Activated CD4-positive, alpha-beta T cell treated with anti-CD3 and anti-CD28 coated beads, Interleukin-2, amount 10 ng/mL, durations not matched to agents 7 days and 5 days (primary cell): ENCODE results near the gene SEC14L1. TPM values are rescaled to one million over a fixed set of nuclear protein-coding genes. Genes with fewer than 3 reads are reported as not detected.
"Not testable (repeated sequence)": the region's sequence is repeated elsewhere in the genome, so short reads cannot be mapped to it uniquely, and the experiment has no call there.

ENCODE experiments used
- CTCF ChIA-PET: fragments of 350-600 bp; sonication (Branson Sonifier 250); formaldehyde crosslinking; loops from one replicate; lab custom pipeline; 2021; ENCODE audit warnings: antibody characterized with exemption; lab: Charles Lee
- POLR2A ChIA-PET: fragments of 350-600 bp; sonication (Branson Sonifier 250); formaldehyde crosslinking; loops from one replicate; lab custom pipeline; 2021; ENCODE audit warnings: antibody characterized with exemption; lab: Charles Lee
- DNase-seq: peaks from one replicate; pipeline ENCODE4 v3.0.0-alpha.2; 2020
- H3K27ac Mint-ChIP-seq: one replicate; pipeline ENCODE4 v1.8.0; 2021; ENCODE audit warnings: mild to moderate bottlenecking, moderate library complexity, mixed read lengths
- H3K27me3 Mint-ChIP-seq: one replicate; pipeline ENCODE4 v1.8.0; 2021; ENCODE audit warnings: mixed read lengths
- H3K36me3 Mint-ChIP-seq: one replicate; pipeline ENCODE4 v1.8.0; 2021; ENCODE audit warnings: low read depth, mixed read lengths
- H3K4me1 Mint-ChIP-seq: one replicate; pipeline ENCODE4 v1.8.0; 2021; ENCODE audit warnings: mixed read lengths
- H3K4me3 Mint-ChIP-seq: one replicate; pipeline ENCODE4 v1.8.0; 2021; ENCODE audit warnings: mild to moderate bottlenecking, moderate library complexity, mixed read lengths
- H3K9me3 Mint-ChIP-seq: one replicate; pipeline ENCODE4 v1.8.0; 2021; ENCODE audit warnings: mixed read lengths
- total RNA-seq, 2 experiments: library from RNA; stranded (reverse); gene quantifications; one replicate each; pipeline ENCODE4 v1.2.3, GENCODE V29; 2021

SEC14L1 gene
- total RNA-seq, 2 experiments from 2014 or later: 56.6 to 57.4 TPM

DNA sequence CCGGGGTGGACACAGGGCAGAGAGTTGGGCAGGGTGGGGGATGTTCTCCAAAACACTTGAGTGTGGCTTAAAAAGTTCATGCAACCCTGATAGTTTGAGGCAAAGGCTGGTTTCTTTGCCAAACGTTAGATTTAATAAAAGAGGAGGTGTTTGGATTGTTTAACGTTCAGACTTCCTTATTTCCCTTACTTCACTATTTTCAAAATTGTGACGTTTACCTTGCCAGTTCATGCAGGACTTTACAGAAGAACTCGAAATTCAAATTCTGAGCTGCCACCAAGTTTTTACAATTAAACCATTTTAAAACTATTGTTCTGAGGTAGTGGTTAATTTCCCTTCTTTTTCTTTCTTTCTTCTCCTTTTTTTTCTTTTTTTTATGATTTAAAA lies 5.5 kb downstream of the SEC14L1 start:
- H3K27ac Mint-ChIP-seq: peak overlapping the region; percentile 73
- no peak overlapping the region for H3K4me3 Mint-ChIP-seq
- CTCF ChIA-PET: interaction anchor here (2.0 kb wide), 1 partner anchor 9 kb away, joined by 5 read pairs; no protein-coding TSS in a partner anchor

DNA sequence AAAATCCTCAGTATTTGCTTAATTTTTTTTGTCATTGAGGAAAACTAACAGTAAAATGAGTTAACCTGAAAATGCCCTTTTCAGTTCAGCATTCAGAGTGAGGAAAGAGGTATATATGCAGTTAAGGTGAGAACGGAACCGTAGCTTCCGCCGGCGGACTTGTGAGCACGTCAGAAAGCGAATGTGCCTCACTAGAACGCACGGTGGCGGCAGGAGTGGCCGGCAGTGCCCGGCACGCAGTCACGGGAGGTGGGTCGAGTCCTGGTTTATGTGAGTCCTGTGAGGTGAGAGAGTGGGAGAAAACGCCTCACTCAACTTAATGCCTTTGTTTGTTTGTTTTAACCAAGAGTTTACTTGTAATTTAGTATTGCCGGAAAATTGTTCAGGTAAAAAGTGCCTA lies 6.1 kb downstream of the SEC14L1 start:
- H3K4me1 Mint-ChIP-seq: peaks cover 77% of the 10 kb centered on the region
- POLR2A ChIA-PET: no interaction called here
- no peak for DNase-seq
- CTCF ChIA-PET: no interaction called here
- peak overlapping the region; percentile 77 for H3K27ac Mint-ChIP-seq
- H3K36me3 Mint-ChIP-seq: peaks cover 73% of the 10 kb centered on the region
- H3K4me3 Mint-ChIP-seq: peak overlapping the region; percentile 15
- H3K27me3 Mint-ChIP-seq: no peaks in the 10 kb centered on the region
- no peaks in the 10 kb centered on the region for H3K9me3 Mint-ChIP-seq

More for the DNA sequence above, 5.5 kb downstream of the SEC14L1 start:
- Mint-ChIP-seq H3K9me3 (no peaks in the 10 kb centered on the region), H3K36me3 (peaks cover 75% of the 10 kb centered on the region), H3K27me3 (no peaks in the 10 kb centered on the region), H3K4me1 (peaks cover 80% of the 10 kb centered on the region)
- POLR2A ChIA-PET: no interaction called here
- DNase-seq: no peak

- ChIA-PET CTCF (no interaction called here), POLR2A (no interaction called here)
- H3K36me3 Mint-ChIP-seq: peaks cover 71% of the 10 kb centered on the region
- no peaks in the 10 kb centered on the region for H3K27me3 Mint-ChIP-seq
- peak overlapping the region; percentile 77 for H3K27ac Mint-ChIP-seq
- no peak overlapping the region for H3K4me3 Mint-ChIP-seq
- peaks cover 72% of the 10 kb centered on the region for H3K4me1 Mint-ChIP-seq
- DNase-seq: no peak
- no peaks in the 10 kb centered on the region for H3K9me3 Mint-ChIP-seq
These were observed 6.6 kb downstream of the SEC14L1 start for GRCh38 chr17:77147357-77147801.

GRCh38 chr17:77148077-77148939 lies 7.5 kb downstream of the SEC14L1 start:
- Mint-ChIP-seq H3K27ac (no peak overlapping the region), H3K27me3 (no peaks in the 10 kb centered on the region), H3K4me3 (no peak overlapping the region), H3K4me1 (peaks cover 67% of the 10 kb centered on the region), H3K36me3 (peaks cover 67% of the 10 kb centered on the region), H3K9me3 (no peaks in the 10 kb centered on the region)
- no peak for DNase-seq
- ChIA-PET POLR2A (no interaction called here), CTCF (no interaction called here)

DNA sequence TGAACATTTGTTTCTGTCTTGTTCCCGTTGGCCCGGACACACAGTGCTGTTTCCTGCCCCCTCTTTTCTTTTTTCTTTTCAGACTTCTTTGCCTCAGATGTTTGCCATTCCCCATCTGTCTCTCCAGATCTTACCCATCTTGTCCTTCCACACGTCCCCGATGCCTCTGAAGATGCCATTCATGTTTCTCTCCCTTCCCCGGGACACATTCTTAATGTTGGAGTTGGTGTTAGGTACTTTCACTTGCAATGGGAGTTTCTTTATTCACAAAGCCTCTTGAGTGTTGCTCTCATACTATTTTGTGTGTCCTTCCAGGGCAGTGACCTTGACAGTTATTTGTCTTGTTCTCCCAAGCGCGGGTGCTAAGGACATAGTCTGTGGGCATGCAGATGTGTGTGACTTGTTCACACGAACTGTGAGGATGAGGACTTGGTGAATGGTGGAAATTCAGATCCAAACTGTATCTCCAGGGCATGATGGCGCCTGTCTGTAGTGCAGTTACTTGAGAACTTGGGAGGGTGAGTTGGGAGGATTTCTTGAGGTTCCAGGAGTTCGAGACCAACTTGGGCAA lies 8.3 kb downstream of the SEC14L1 start:
- POLR2A ChIA-PET: no interaction called here
- CTCF ChIA-PET: no interaction called here
- no peak for DNase-seq
- Mint-ChIP-seq H3K9me3 (no peaks in the 10 kb centered on the region), H3K27ac (no peak overlapping the region), H3K4me1 (peaks cover 60% of the 10 kb centered on the region), H3K36me3 (peaks cover 64% of the 10 kb centered on the region), H3K27me3 (no peaks in the 10 kb centered on the region), H3K4me3 (no peak overlapping the region)

- H3K27ac Mint-ChIP-seq: no peak overlapping the region
- peaks cover 59% of the 10 kb centered on the region for H3K36me3 Mint-ChIP-seq
- ChIA-PET CTCF (no interaction called here), POLR2A (no interaction called here)
- no peaks in the 10 kb centered on the region for H3K9me3 Mint-ChIP-seq
- H3K27me3 Mint-ChIP-seq: no peaks in the 10 kb centered on the region
- DNase-seq: no peak
- H3K4me1 Mint-ChIP-seq: peaks cover 58% of the 10 kb centered on the region
- no peak overlapping the region for H3K4me3 Mint-ChIP-seq
These were observed 9.4 kb downstream of the SEC14L1 start for GRCh38 chr17:77150196-77150595.

DNA sequence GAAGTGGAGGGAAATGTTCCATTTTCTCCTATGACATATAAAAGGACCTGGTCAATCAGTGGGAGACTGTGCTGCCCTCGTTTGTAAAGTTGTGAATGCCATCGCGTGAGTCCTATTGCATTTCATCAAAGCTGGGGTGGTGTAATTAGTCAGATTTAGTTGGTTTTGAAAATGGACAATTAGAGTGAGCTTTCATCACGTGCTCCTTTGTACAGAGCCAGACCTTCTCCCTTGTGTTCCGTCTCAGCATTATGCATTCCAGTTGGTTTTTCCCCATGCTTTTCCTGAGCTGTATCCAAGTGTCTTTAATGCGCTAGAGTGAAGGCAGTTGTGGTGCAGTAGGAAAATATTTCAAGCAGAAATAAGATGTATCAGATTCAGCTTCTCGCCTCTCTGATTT lies 10.4 kb downstream of the SEC14L1 start:
- POLR2A ChIA-PET: no interaction called here
- Mint-ChIP-seq H3K36me3 (peaks cover 56% of the 10 kb centered on the region), H3K4me1 (peaks cover 51% of the 10 kb centered on the region), H3K4me3 (no peak overlapping the region), H3K27ac (no peak overlapping the region), H3K9me3 (no peaks in the 10 kb centered on the region), H3K27me3 (no peaks in the 10 kb centered on the region)
- no peak for DNase-seq
- CTCF ChIA-PET: interaction anchor here (1.3 kb wide), 1 partner anchor 16 kb away, joined by 3 read pairs; no protein-coding TSS in a partner anchor

DNA sequence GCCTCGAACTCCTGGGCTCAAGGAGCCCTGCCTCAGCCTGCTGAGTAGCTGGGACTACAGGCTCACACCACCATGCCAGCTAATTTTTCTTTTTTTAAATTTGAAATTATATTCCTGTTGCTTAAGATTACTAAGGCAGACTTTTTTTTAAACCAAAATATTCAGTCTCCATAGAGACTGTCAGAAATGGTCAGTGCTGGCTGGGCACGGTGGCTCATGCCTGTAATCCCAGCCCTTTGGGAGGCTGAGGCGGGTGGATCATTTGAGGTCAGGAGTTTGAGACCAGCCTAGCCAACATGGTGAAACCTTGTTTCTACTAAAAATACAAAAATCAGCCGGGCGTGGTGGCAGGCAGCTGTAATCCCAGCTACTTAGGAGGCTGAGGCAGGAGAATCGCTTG lies 11.3 kb downstream of the SEC14L1 start:
- H3K27ac Mint-ChIP-seq, DNase-seq, POLR2A ChIA-PET, H3K9me3 Mint-ChIP-seq, H3K4me3 Mint-ChIP-seq, H3K27me3 Mint-ChIP-seq: not testable (repeated sequence)
- CTCF ChIA-PET: interaction anchor here (1.3 kb wide), 1 partner anchor 15 kb away, joined by 3 read pairs; no protein-coding TSS in a partner anchor
- H3K36me3 Mint-ChIP-seq: peaks cover 51% of the 10 kb centered on the region
- peaks cover 42% of the 10 kb centered on the region for H3K4me1 Mint-ChIP-seq

DNA sequence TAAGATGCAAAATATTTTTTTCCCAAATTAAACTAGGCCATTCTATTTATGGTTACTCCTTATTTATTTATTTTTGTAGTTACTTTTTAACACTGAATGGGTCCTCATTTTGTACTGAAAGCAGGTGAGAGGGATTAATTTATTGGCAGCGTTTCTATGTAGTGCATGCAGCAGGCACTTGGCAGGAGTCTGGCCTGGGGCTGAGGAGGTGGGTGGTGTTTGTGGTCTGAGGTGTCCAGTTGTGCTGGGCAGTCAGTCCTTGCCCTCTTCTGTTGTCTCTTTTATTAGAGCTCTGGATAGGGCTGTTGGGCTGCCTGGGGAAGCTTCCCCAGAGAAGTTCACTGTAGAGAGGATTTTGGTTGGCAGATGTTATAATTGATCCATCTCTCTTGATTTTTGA lies 12.7 kb downstream of the SEC14L1 start:
- ChIA-PET POLR2A (no interaction called here), CTCF (interaction anchor here (1.0 kb wide), 1 partner anchor 10 kb away, joined by 3 read pairs; no protein-coding TSS in a partner anchor)
- H3K27me3 Mint-ChIP-seq: no peaks in the 10 kb centered on the region
- H3K27ac Mint-ChIP-seq: no peak overlapping the region
- no peak overlapping the region for H3K4me3 Mint-ChIP-seq
- H3K9me3 Mint-ChIP-seq: peaks cover 3% of the 10 kb centered on the region
- H3K4me1 Mint-ChIP-seq: peaks cover 32% of the 10 kb centered on the region
- H3K36me3 Mint-ChIP-seq: peaks cover 45% of the 10 kb centered on the region
- no peak for DNase-seq

DNA sequence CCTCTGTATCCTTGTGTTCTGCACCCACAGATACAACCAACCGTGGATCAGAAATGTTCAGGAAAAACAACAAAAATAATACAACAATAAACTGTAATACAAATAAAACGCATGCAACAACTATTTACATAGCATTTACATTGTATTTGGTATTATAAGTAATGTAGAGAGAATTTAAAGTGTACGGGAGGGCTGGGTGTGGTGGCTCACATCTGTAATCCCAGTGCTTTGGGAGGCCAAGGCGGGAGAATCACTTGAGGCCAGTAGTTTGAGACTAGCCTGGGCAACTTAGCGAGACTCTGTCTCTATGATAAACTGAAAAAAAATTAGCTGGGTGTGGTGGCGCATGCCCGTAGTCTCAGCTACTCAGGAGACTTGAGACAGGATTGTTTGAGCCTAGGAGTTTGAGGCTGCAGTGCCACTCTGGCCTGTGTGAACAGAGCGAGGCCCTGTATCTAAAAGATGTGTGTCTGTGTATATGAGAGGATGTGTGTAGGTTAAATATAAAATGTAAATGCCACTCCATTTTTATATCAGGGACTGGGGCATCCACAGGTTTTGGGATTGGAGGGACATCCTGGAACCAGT lies 13.3 kb downstream of the SEC14L1 start:
- Mint-ChIP-seq H3K4me1 (peaks cover 26% of the 10 kb centered on the region), H3K4me3 (no peak overlapping the region), H3K27me3 (no peaks in the 10 kb centered on the region), H3K9me3 (peaks cover 3% of the 10 kb centered on the region), H3K36me3 (peaks cover 39% of the 10 kb centered on the region), H3K27ac (no peak overlapping the region)
- no peak for DNase-seq
- ChIA-PET POLR2A (no interaction called here), CTCF (interaction anchor here (0.6 to 1.0 kb wide), 2 partner anchors 9 to 1173 kb away, joined by 3 read pairs; no protein-coding TSS in a partner anchor)

DNA sequence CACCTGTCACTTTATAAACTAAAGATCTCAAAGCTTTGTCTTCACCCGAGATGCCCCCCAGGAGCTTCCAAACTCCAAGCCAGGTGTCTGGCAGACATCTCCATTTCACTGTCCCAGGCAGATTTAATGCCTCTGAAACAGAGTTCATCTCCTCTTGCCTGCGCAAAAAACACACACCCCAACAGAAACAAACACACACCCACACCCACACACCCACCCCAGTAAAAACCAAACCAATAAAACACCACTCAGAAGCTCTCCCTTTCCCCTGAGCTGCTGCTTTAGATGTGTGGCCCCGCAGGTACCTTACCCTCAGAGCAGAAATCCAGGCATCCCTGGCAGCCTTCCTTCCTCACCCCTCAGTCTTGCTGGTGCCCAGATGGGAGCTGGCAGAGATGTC lies 14.4 kb downstream of the SEC14L1 start:
- Mint-ChIP-seq H3K27me3 (no peaks in the 10 kb centered on the region), H3K9me3 (peaks cover 3% of the 10 kb centered on the region), H3K4me1 (peaks cover 21% of the 10 kb centered on the region), H3K4me3 (no peak overlapping the region), H3K36me3 (peaks cover 37% of the 10 kb centered on the region), H3K27ac (no peak overlapping the region)
- DNase-seq: no peak
- POLR2A ChIA-PET: no interaction called here
- CTCF ChIA-PET: interaction anchor here (1.4 kb wide), 1 partner anchor 10 kb away, joined by 5 read pairs; no protein-coding TSS in a partner anchor

GRCh38 chr17:77157766-77158165 lies 17.0 kb downstream of the SEC14L1 start:
- DNase-seq, H3K9me3 Mint-ChIP-seq, H3K4me3 Mint-ChIP-seq, H3K27me3 Mint-ChIP-seq, POLR2A ChIA-PET, H3K27ac Mint-ChIP-seq: not testable (repeated sequence)
- CTCF ChIA-PET: interaction anchor here (0.6 kb wide), 1 partner anchor 15 kb away, joined by 4 read pairs; no protein-coding TSS in a partner anchor
- H3K4me1 Mint-ChIP-seq: peaks cover 24% of the 10 kb centered on the region
- H3K36me3 Mint-ChIP-seq: peaks cover 26% of the 10 kb centered on the region
